ENCODE results near the gene NOSIP.
A peak's percentile ranks its signal among the peaks of the same experiment; 100 is the strongest.

Gene NOSIP

GRCh38 chr19:49570138-49570856 lies 10.1 kb downstream of the NOSIP start:
- DNase-seq = peak; percentile 54

- no peak for DNase-seq
These were observed 12.4 kb downstream of the NOSIP start for GRCh38 chr19:49567861-49568441.

DNA sequence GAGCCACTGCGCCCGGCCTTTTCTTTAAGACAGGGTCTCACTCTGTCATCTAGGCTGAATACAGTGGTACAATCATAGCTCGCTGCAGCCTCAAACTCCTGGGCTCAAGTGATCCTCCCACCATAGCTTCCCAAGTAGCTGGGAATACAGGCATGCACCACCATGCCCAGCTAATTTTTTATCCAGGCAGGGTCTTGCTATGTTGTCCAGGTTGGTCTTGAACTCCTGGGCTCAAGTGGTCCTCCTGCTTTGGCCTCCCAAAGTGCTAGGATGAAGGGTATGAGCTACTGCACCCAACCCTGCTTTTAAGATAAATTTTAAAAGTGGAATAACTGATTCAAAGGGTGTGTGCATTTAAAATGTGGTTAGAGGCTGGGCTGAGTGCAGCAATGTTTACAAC lies 14.1 kb downstream of the NOSIP start:
- DNase-seq = no peak

DNA sequence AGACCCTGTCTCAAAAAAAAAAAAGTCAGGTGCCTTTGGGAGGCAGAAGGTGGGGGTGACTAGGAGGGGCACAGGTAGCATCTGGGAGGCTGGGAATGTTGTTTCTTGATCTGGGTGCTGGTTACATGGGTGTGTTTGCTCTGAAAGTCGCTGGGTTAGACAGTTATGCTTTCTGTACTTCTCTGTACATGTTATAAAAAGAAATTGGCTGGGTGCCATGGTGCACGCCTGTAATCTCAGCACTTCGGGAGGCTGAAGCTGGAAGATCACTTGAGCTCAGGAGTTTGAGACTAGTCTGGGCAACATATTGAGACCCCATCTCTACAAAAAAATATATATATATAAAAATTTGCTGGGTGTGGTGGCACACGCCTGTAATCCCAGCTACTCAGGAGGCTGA lies 15.1 kb downstream of the NOSIP start:
- DNase-seq = no peak

GRCh38 chr19:49564616-49565045 lies 15.7 kb downstream of the NOSIP start:
- no peak for DNase-seq

DNA sequence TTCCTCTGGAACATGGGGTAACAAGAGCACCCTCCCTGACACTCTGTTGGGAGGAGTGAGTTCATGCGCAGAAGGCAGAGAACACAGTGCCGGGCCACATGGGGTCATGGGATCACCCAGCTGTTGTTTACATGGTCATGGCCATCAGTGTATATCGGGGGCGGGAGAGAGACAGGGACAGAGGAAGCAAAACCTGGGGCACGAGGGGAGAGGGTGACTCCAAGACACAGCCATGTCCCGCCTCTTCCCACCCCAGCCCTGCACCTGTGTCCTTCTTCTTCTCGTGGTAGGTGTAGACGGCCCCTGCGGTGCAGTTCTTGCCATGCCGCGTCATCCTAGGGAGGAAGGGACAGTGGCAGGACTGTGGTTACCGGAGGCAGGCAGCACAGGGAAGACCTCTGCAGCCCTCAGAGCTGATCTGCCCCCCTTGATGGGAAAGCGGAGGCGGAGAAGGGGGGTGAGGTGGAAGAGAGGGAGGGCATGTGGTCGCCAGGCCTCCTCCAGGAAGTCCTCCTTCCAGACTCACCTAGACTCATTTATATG lies 19.9 kb downstream of the NOSIP start:
- no peak for DNase-seq

- DNase-seq = no peak
These were observed 20.4 kb downstream of the NOSIP start for GRCh38 chr19:49559928-49560327.

DNA sequence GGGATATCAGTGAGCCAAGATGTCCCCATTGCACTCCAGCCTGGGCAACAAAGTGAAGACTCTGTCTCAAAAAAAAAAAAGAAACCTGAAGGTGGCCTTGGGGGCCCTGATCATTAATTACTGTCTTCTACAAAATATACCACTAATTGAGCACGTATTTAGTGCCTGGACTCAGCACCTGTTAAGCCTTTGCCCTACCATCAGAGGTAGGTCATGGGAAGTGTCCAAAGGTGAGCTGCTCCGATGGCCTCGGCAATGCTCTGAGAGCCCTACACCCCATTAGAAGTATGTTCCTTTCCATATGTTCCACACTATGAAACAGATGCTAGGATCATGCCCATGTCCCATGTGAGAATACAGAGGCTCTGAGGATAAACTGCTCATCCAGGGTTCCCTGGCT lies 20.9 kb downstream of the NOSIP start:
- no peak for DNase-seq

- DNase-seq = no peak
These were observed 21.8 kb downstream of the NOSIP start for GRCh38 chr19:49558591-49558990.

GRCh38 chr19:49557641-49558325 lies 22.6 kb downstream of the NOSIP start:
- DNase-seq = no peak

GRCh38 chr19:49556412-49557398 lies 23.7 kb downstream of the NOSIP start:
- no peak for DNase-seq

- DNase-seq = no peak
These were observed 24.6 kb downstream of the NOSIP start for GRCh38 chr19:49555600-49556411.

GRCh38 chr19:49554701-49555181 lies 25.6 kb downstream of the NOSIP start:
- DNase-seq = no peak

DNA sequence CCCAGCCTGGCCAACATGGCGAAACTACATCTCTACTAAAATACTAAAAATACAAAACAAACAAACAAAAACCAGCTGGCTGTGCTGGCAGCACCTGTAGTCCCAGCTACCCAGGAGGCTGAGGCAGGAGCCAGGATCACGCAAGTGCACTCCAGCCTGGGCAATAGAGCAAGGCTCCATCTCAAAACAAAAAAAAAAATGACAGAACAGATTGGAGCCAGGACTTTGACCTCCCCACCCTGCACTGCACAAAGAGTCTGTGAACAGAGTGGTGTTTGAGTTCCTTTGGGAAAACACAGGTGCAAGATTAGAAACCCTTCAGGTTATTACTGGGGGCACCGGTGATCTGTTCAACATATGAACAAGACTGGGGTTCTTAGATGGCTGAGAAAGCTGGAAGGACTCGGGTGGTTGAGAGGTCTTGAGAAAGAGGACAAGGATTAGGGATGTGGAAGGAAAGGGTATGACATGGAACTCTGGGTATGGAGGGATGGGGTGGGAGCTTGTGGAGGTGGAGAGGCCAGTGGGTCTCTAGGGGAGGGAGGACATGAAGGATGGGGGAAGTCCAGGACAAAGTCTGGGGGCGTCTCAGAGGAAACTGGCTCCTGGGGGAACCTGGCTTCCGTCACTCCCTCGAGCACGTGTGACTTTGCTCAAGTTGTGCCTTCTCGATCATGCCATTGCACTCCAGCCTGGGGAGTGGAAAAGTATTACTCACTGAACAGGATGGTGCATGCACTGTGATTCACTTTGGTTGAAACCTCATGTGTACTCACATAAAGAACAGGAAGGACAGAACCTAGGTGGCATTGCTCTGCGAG lies 26.7 kb downstream of the NOSIP start:
- no peak for DNase-seq

DNA sequence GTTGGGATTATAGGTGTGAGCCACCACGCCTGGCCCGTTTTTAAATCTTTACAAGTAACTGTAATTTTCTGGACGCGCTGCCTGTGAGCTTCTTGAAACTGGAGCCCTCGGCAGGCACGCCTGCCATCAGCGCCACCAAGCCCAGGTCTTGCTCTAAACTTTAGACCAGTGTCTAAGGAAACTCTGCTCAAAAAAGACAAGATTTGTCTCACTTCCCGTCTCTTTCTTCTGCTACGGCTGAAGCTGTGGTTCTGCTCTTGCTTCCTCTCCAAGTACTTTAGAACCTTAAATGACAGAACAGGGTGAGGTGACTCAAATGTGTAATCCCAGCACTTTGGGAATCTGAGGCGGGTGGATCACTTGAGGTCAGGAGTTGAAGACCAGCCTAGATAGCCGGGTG lies 27.6 kb downstream of the NOSIP start:
- DNase-seq = no peak

- DNase-seq = no peak
These were observed 28.8 kb downstream of the NOSIP start for GRCh38 chr19:49551531-49551930.

- no peak for DNase-seq
These were observed 31.3 kb downstream of the NOSIP start for GRCh38 chr19:49549045-49549444.

GRCh38 chr19:49546825-49547565 lies 33.4 kb downstream of the NOSIP start:
- peak; percentile 61 for DNase-seq

DNA sequence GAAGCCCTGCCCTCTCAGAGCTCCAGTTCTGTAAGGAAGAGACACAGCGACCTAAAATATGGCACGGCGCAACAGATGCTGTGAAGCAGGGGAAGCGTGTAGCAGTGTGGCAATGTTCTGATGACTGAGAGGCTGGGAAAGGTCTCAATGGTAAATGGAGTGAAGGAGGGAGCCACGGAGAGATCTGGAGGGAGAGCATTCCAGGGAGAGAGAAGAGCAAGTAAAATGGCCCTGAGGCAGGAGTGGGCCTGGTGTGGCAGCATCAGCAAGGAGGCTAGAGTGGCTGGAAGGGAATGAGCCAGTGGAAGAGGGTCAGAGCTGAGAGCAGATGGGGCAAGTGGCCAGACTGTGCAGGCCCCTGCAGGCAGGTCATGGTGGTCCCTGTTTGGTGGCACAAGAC lies 36.2 kb downstream of the NOSIP start:
- no peak for DNase-seq

GRCh38 chr19:49543032-49543431 lies 37.3 kb downstream of the NOSIP start:
- no peak for DNase-seq
